Measurements from ENCODE around the gene KCNT2. TPM values are rescaled to one million over a fixed set of nuclear protein-coding genes. Genes with fewer than 3 reads are reported as not detected.

The KCNT2 gene
- polyA plus RNA-seq, 1 of the 3 experiments (the other 2 are of a cell fraction), result 0.56 TPM

DNA sequence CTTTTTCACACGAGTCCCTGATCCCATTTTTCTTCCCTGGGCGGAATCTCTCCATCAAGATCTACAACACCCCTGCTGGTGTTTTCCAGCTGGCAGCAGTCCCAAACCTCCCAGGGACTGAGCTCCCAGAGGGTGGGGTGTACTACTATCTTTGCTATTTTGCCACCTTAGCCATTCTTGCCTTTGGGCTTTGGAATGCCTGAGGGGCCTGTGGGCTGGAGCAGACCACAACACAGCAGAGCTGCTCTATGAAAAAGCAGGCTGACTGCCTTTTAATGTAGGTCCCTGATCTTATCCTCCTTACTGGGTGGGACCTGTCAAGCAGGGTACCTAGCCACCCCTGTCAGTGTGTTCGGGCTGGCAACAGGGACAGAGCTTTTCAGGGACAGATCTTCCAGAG, 91.9 kb downstream of the KCNT2 start:
- Histone ChIP-seq H2AFZ (ENCODE audit: low read depth) (no peak overlapping the region), H3K27ac (ENCODE audit: low read depth in 2 of 2, low read length in 1 of 2) (no peak overlapping the region), H3K36me3 (replicated peaks in 1 of 2; ENCODE audit: control insufficient read depth in 1 of 2, insufficient read depth in 2 of 2, low read length in 1 of 2) (no peaks in the 10 kb centered on the region), H3K4me2 (no peak overlapping the region), H3K9me2 (no peaks in the 10 kb centered on the region), H3K4me1 (ENCODE audit: control insufficient read depth in 1 of 2, insufficient read depth in 2 of 2, low read depth in 1 of 2, low read length in 1 of 2) (peaks cover 0 to 8% of the 10 kb centered on the region in 2 experiments; a peak in 1 of 4 replicates), H3K4me3 (ENCODE audit: low read depth in 2 of 2, low read length in 1 of 2) (no peak overlapping the region), H3K9me3 (no peaks in the 10 kb centered on the region), H3K27me3 (ENCODE audit: insufficient read depth) (no peaks in the 10 kb centered on the region), H3K9ac (no peak overlapping the region), H4K20me1 (ENCODE audit: insufficient read depth) (no peaks in the 10 kb centered on the region), H3F3A (replicated peaks; ENCODE audit: insufficient read depth) (no peaks in the 10 kb centered on the region), H3K79me2 (ENCODE audit: insufficient read depth) (no peaks in the 10 kb centered on the region)
- 81% methylated on average over 2 of the region's 3 CpGs for WGBS (ENCODE audit: low lambda C conversion rate)
- DNase-seq, result no peak
- CTCF ChIA-PET, result interaction anchor here (0.8 kb wide), 1 partner anchor 14 kb away, joined by 4 read pairs; no protein-coding TSS in a partner anchor
- POLR2A ChIA-PET, result interaction anchor here (0.8 kb wide), 1 partner anchor 9 kb away, joined by 3 read pairs; no protein-coding TSS in a partner anchor
- TF ChIP-seq FOXJ3 (CRISPR knock-in tag; IDR thresholded peaks at IDR 0.05) (no peak), NRF1 (IDR thresholded peaks at IDR 0.05; ENCODE audit: low read depth, low read length) (no peak), MEF2A (IDR thresholded peaks at IDR 0.05; ENCODE audit: borderline replicate concordance, low read depth) (no peak), TAF1 (IDR thresholded peaks at IDR 0.05; ENCODE audit: borderline replicate concordance, low read depth, low read length) (no peak), CTCF (IDR thresholded peaks at IDR 0.05) (no peak), RFX5 (IDR thresholded peaks at IDR 0.05; ENCODE audit: low read length) (no peak), TEAD4 (IDR thresholded peaks at IDR 0.05; ENCODE audit: borderline replicate concordance, insufficient read depth) (no peak), PBX3 (IDR thresholded peaks at IDR 0.05) (no peak), RCOR1 (IDR thresholded peaks at IDR 0.05; ENCODE audit: low read length) (no peak), TCF12 (IDR thresholded peaks at IDR 0.05) (no peak), GATA2 (CRISPR knock-in tag; IDR thresholded peaks at IDR 0.05) (no peak), CHD2 (IDR thresholded peaks at IDR 0.05; ENCODE audit: low read length, partially characterized antibody) (no peak)
- TF ChIP-seq, protein P1, sequence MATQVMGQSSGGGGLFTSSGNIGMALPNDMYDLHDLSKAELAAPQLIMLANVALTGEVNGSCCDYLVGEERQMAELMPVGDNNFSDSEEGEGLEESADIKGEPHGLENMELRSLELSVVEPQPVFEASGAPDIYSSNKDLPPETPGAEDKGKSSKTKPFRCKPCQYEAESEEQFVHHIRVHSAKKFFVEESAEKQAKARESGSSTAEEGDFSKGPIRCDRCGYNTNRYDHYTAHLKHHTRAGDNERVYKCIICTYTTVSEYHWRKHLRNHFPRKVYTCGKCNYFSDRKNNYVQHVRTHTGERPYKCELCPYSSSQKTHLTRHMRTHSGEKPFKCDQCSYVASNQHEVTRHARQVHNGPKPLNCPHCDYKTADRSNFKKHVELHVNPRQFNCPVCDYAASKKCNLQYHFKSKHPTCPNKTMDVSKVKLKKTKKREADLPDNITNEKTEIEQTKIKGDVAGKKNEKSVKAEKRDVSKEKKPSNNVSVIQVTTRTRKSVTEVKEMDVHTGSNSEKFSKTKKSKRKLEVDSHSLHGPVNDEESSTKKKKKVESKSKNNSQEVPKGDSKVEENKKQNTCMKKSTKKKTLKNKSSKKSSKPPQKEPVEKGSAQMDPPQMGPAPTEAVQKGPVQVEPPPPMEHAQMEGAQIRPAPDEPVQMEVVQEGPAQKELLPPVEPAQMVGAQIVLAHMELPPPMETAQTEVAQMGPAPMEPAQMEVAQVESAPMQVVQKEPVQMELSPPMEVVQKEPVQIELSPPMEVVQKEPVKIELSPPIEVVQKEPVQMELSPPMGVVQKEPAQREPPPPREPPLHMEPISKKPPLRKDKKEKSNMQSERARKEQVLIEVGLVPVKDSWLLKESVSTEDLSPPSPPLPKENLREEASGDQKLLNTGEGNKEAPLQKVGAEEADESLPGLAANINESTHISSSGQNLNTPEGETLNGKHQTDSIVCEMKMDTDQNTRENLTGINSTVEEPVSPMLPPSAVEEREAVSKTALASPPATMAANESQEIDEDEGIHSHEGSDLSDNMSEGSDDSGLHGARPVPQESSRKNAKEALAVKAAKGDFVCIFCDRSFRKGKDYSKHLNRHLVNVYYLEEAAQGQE (IDR thresholded peaks at IDR 0.05; ENCODE audit: low read depth, low read length), result no peak
